ENCODE data around the gene NUDT4.
A peak's percentile ranks its signal among the peaks of the same experiment; 100 is the strongest.

NUDT4 gene

GRCh38 chr12:93377252-93378195 lies at the start of gene NUDT4:
Gene NUDT4, plus strand, starts transcription at chr12:93377925. Its CDS starts 398 bp downstream, at chr12:93378323.
- DNase-seq, result peak; percentile 96

- DNase-seq, result no peak
These were observed 44.7 kb upstream of the NUDT4 start for GRCh38 chr12:93333054-93333453.

- DNase-seq, result no peak
These were observed 43.9 kb upstream of the NUDT4 start for GRCh38 chr12:93333828-93334227.

GRCh38 chr12:93335603-93336162 lies 42.0 kb upstream of the NUDT4 start:
- DNase-seq, result no peak

- no peak for DNase-seq
These were observed 41.4 kb upstream of the NUDT4 start for GRCh38 chr12:93336291-93336741.

- DNase-seq, result no peak
These were observed 39.1 kb upstream of the NUDT4 start for GRCh38 chr12:93338598-93338997.

GRCh38 chr12:93339695-93340094 lies 38.0 kb upstream of the NUDT4 start:
- no peak for DNase-seq

- DNase-seq, result no peak
These were observed 36.2 kb upstream of the NUDT4 start for GRCh38 chr12:93341409-93342049.

- DNase-seq, result no peak
These were observed 30.5 kb upstream of the NUDT4 start for GRCh38 chr12:93347054-93347785.

- DNase-seq, result no peak
These were observed 28.9 kb upstream of the NUDT4 start for GRCh38 chr12:93348575-93349435.

GRCh38 chr12:93351726-93352125 lies 26.0 kb upstream of the NUDT4 start:
- DNase-seq, result no peak

- no peak for DNase-seq
These were observed 25.4 kb upstream of the NUDT4 start for GRCh38 chr12:93352321-93352720.

- no peak for DNase-seq
These were observed 21.5 kb upstream of the NUDT4 start for GRCh38 chr12:93356214-93356613.

- DNase-seq, result no peak
These were observed 19.7 kb upstream of the NUDT4 start for GRCh38 chr12:93358058-93358457.

GRCh38 chr12:93358821-93359220 lies 18.9 kb upstream of the NUDT4 start:
- no peak for DNase-seq

GRCh38 chr12:93360688-93361087 lies 17.0 kb upstream of the NUDT4 start:
- DNase-seq, result no peak

- peak; percentile 64 for DNase-seq
These were observed 16.4 kb upstream of the NUDT4 start for GRCh38 chr12:93361151-93361919.

GRCh38 chr12:93363841-93364297 lies 13.9 kb upstream of the NUDT4 start:
- no peak for DNase-seq

GRCh38 chr12:93365616-93366405 lies 11.9 kb upstream of the NUDT4 start:
- DNase-seq, result no peak

- no peak for DNase-seq
These were observed 11.3 kb upstream of the NUDT4 start for GRCh38 chr12:93366422-93366821.

Data from NCI-H345 (cell line).